Hepatocyte (in vitro differentiated cells): Measurements from ENCODE around the gene ALKBH4.

Experiments
- CTCF ChIP-seq: fragments of 200-600 bp; sonication (generic); IDR thresholded peaks from 2 replicates; pipeline ENCODE4 v1.5.1; 2016; ENCODE audit warnings: antibody characterized with exemption, mild to moderate bottlenecking; ENCODE audit not compliant: poor library complexity
- EZH2phosphoT487 ChIP-seq: fragments of 200-600 bp; sonication (generic); IDR thresholded peaks from one replicate; pipeline ENCODE4 v1.6.1; 2018; ENCODE audit warnings: antibody characterized with exemption, mild to moderate bottlenecking, low read depth, moderate library complexity; ENCODE audit not compliant: unreplicated experiment, severe bottlenecking

GRCh38 chr7:102453319-102453718 is 11.3 kb downstream of the ALKBH4 start:
- no peak for TF ChIP-seq CTCF
- no peak for TF ChIP-seq EZH2phosphoT487
